Ascending aorta (tissue), 2 donors: ENCODE data around the gene AGXT2. TPM values are rescaled to one million over a fixed set of nuclear protein-coding genes. Genes with fewer than 3 reads are reported as not detected.

Source experiments
- DNase-seq, 2 donors: peaks; one replicate each; pipeline ENCODE4 v3.0.0-alpha.2; 2019; ENCODE audit warnings: low spot score in 2 of 2
- H3K27ac ChIP-seq, 2 donors: fragments of 200-600 bp; sonication (generic); one replicate each; pipeline ENCODE4 v1.5.1; 2016 to 2017; ENCODE audit warnings: mild to moderate bottlenecking in 1 of 2
- H3K27me3 ChIP-seq: fragments of 200-600 bp; sonication (generic); one replicate; pipeline ENCODE4 v1.5.1; 2017
- H3K36me3 ChIP-seq, 2 donors: fragments of 200-600 bp; sonication (generic); one replicate each; pipeline ENCODE4 v1.5.1; 2016
- H3K4me1 ChIP-seq, 2 donors: fragments of 200-600 bp; sonication (generic); one replicate each; pipeline ENCODE4 v1.5.1; 2016 to 2017; ENCODE audit warnings: mild to moderate bottlenecking in 1 of 2
- H3K4me3 ChIP-seq, 2 donors: fragments of 200-600 bp; sonication (generic); one replicate each; pipeline ENCODE4 v1.5.1; 2016 to 2017; ENCODE audit warnings: mild to moderate bottlenecking in 1 of 2
- H3K9me3 ChIP-seq, 2 donors: fragments of 200-600 bp; sonication (generic); one replicate each; pipeline ENCODE4 v1.5.1; 2016
- CTCF ChIP-seq, 3 experiments: fragments of 200-600 bp in 2 of 3; fragments of 450-650 bp in 1 of 3; sonication (generic) in 2 of 3; IDR thresholded peaks; one replicate each; pipeline ENCODE4 v1.5.1; 2016 to 2019; ENCODE audit warnings: antibody characterized with exemption in 3 of 3, mild to moderate bottlenecking in 1 of 3, moderate library complexity in 1 of 3
- intact Hi-C: fragments of 100-400 bp; cut with DNase I; formaldehyde crosslinking; loops from one replicate; pipeline ENCODE4 v1.15.1; 2023
- total RNA-seq: library from RNA; depleted of rRNA; stranded (reverse); fragments of >200 nt; gene quantifications from one replicate; pipeline ENCODE4 v1.1.0, GENCODE V29; 2016

Gene AGXT2
- total RNA-seq, 1 donor from 2014 or later, result not detected

- Histone ChIP-seq H3K4me3 (no peak overlapping the region), H3K9me3 (no peaks in the 10 kb centered on the region), H3K27me3 (no peaks in the 10 kb centered on the region), H3K27ac (no peak overlapping the region), H3K36me3 (no peaks in the 10 kb centered on the region), H3K4me1 (no peaks in the 10 kb centered on the region)
- no peak for TF ChIP-seq CTCF (IDR thresholded peaks at IDR 0.05)
- intact Hi-C loops, result no loop called here
- DNase-seq, result no peak
Measured at GRCh38 chr5:35031276-35031675, 16.5 kb downstream of the AGXT2 start.

GRCh38 chr5:35030426-35031100 lies 17.2 kb downstream of the AGXT2 start:
- H3K4me3 ChIP-seq, result no peak overlapping the region
- DNase-seq, result no peak
- intact Hi-C loops, result no loop called here
- TF ChIP-seq CTCF (IDR thresholded peaks at IDR 0.05), result no peak
- H3K36me3 ChIP-seq, result no peaks in the 10 kb centered on the region
- H3K27ac ChIP-seq, result no peak overlapping the region
- H3K9me3 ChIP-seq, result no peaks in the 10 kb centered on the region
- no peaks in the 10 kb centered on the region for H3K4me1 ChIP-seq
- H3K27me3 ChIP-seq, result no peaks in the 10 kb centered on the region

GRCh38 chr5:35029333-35029732 lies 18.4 kb downstream of the AGXT2 start:
- H3K27ac ChIP-seq, result no peak overlapping the region
- DNase-seq, result no peak
- H3K9me3 ChIP-seq, result no peaks in the 10 kb centered on the region
- H3K36me3 ChIP-seq, result no peaks in the 10 kb centered on the region
- no peak for TF ChIP-seq CTCF (IDR thresholded peaks at IDR 0.05)
- H3K4me3 ChIP-seq, result no peak overlapping the region
- H3K27me3 ChIP-seq, result no peaks in the 10 kb centered on the region
- intact Hi-C loops, result no loop called here
- H3K4me1 ChIP-seq, result no peaks in the 10 kb centered on the region

GRCh38 chr5:35026941-35027340 lies 20.8 kb downstream of the AGXT2 start:
- Histone ChIP-seq H3K4me3 (no peak overlapping the region), H3K9me3 (no peaks in the 10 kb centered on the region), H3K4me1 (no peaks in the 10 kb centered on the region), H3K27ac (no peak overlapping the region), H3K27me3 (no peaks in the 10 kb centered on the region), H3K36me3 (no peaks in the 10 kb centered on the region)
- intact Hi-C loops, result no loop called here
- TF ChIP-seq CTCF (IDR thresholded peaks at IDR 0.05), result no peak
- DNase-seq, result no peak

- no peaks in the 10 kb centered on the region for H3K4me1 ChIP-seq
- H3K36me3 ChIP-seq, result no peaks in the 10 kb centered on the region
- intact Hi-C loops, result no loop called here
- H3K27ac ChIP-seq, result no peak overlapping the region
- no peak for DNase-seq
- no peak overlapping the region for H3K4me3 ChIP-seq
- no peaks in the 10 kb centered on the region for H3K27me3 ChIP-seq
- no peak for TF ChIP-seq CTCF (IDR thresholded peaks at IDR 0.05)
- no peaks in the 10 kb centered on the region for H3K9me3 ChIP-seq
Measured at GRCh38 chr5:35026280-35026840, 21.4 kb downstream of the AGXT2 start.
